HG02571 (cell line): ENCODE results near the gene DACT2.
"Not testable (repeated sequence)": the region's sequence is repeated elsewhere in the genome, so short reads cannot be mapped to it uniquely, and the experiment has no call there.

Experiments used
- ATAC-seq: cut with Tn5 transposase; IDR thresholded peaks from one replicate; pipeline ENCODE4 v1.9.1; 2021; ENCODE audit warnings: mild to moderate bottlenecking, moderate library complexity; ENCODE audit not compliant: unreplicated experiment

The DACT2 gene

DNA sequence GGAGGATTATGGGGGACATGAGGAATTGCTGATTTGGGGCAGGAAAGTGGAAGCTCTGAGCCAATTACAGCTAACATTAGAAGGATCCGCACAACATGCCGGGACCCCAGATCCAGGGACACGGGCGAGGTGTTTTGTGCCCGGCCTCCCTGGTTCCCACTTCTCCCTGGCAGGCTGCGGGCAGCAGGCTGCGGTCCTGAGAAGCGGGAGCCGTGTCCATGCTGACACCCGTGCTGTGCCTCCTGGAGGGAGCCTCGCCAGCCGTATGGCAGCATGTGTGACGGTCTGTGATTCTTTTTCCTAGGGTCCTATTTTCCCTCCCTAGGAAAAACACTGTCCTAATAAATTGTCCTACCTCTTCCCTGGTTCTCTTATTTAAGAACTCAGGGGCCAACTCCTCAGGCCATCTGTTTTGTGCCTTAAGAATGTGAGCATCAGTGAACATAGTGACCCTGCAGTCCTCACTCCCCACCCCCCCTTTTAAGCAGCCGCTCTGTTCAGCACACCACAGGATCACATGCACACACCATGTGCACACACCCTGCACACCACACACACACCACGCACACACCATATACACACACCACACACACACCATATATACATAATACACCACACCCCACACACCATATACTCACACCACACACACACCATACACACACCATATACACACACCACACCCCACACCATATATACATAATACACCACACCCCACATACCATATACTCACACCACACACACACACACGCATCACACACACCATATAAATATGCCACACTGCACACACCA lies 49.9 kb downstream of the DACT2 start:
- no peak for ATAC-seq

DNA sequence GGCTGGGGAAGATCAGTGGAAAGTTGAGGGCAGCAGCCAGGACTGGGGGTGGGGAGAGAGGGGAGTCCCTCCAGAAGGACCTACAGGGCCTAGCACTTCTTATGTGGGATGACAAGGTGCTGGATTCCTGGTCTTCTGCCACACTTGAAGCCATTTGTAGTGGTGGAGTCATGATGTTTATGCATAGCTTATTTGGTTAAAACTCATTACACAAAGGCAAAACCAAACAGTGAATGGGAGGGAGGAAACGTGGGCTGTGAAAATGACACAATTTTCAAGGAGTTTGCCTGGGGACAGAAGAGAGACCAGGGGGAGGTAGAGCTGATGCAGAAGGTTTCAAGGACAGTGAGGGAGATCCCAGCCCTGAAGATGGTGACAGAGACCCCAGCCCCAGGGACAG lies 50.8 kb downstream of the DACT2 start:
- ATAC-seq: no peak

DNA sequence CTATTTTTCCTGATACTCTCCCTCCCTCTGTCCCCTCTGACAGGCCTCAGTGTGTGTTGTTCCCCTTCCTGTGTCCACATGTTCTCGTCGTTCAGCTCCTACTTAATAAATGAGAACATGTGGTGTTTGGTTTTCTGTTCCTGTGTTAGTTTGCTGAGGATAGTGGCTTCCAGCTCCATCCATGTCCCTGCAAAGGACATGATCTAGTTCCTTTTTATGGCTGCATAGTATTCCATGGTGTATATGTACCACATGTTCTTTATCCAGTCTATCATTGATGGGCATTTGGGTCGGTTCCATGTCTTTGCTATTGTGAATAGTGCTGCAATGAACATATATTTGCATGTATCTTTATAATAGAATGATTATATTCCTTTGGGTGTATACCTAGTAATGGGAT lies 51.8 kb downstream of the DACT2 start:
- not testable (repeated sequence) for ATAC-seq

- no peak for ATAC-seq
Measured at GRCh38 chr6:168265827-168266815, 53.5 kb downstream of the DACT2 start.

DNA sequence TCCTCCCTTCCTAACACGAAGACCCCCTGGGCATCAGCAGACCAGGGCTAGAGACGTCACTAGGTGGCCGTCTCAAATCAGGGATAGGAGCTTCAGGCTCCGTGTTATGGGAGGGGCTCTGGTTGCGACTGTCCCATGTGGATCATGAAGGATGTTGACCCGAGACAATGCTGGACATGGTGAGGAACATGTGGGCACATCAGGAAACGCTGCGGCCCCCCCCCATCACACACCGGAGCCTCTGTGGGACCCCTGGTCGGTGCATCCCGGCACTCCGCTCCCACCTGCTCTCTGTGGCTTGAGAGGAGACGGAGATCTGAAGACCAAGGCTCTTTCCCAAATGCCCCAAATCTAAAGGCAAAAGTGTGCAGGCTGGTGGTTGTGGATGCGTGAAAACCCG lies 54.2 kb downstream of the DACT2 start:
- no peak for ATAC-seq

- ATAC-seq: no peak
Measured at GRCh38 chr6:168264593-168265335, 54.8 kb downstream of the DACT2 start.

GRCh38 chr6:168263351-168263905 lies 56.1 kb downstream of the DACT2 start:
- no peak for ATAC-seq

- ATAC-seq: no peak
Measured at GRCh38 chr6:168261234-168261633, 58.3 kb downstream of the DACT2 start.

GRCh38 chr6:168260420-168260987 lies 59.1 kb downstream of the DACT2 start:
- ATAC-seq: no peak

DNA sequence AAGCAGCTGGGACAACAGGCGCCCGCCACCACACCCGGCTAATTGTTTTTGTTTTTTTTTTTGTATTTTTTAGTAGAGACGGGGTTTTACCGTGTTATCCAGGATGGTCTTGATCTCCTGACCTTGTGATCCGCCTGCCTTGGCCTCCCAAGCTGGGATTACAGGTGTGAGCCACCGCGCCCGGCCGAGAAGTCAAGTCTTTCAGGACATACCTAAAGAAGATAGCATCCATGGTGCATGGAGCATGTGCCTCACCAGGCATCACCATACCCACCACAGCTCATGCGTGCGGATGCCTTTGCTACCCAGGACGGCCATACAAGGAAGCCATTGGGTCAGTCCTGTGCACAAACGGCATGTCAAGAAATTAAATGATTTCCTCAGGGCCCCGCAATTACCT lies 60.8 kb downstream of the DACT2 start:
- ATAC-seq: no peak

DNA sequence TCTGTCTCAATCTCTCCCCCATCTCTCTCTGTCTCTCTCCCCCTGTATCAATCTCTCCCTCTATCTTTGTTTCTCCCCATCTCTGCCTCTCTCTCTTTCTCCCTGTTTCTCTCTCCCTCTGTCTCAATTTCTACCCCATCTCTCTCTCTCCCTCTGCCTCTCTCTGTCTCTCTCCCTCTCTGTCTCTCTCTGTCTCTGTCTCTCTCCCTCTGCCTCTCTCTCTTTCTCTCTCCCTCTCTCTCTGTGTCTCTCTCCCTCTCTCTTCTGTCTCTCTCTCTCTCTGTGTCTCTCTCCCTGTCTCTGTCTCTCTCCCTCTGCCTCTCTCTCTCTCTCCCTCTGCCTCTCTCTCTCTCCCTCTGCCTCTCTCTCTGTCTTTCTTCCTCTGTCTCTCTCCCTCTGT lies 62.6 kb downstream of the DACT2 start:
- ATAC-seq: no peak
